ES-I3 (cell line): Measurements from ENCODE around the gene MVP.
A peak's percentile ranks its signal among the peaks of the same experiment; 100 is the strongest.
"Not testable (repeated sequence)": the region's sequence is repeated elsewhere in the genome, so short reads cannot be mapped to it uniquely, and the experiment has no call there.

Experiments used
- H3K36me3 ChIP-seq: 2 replicates; pipeline ENCODE4 v1.6.1; 2013; ENCODE audit warnings: mild to moderate bottlenecking, low read length, control low read depth, moderate library complexity; ENCODE audit not compliant: insufficient read depth
- H3K4me1 ChIP-seq: 2 replicates; pipeline ENCODE4 v1.6.1; 2013; ENCODE audit warnings: mild to moderate bottlenecking, control low read depth, low read length; ENCODE audit not compliant: insufficient read depth
- H3K9ac ChIP-seq: 2 replicates; pipeline ENCODE4 v1.6.1; 2013; ENCODE audit warnings: low read depth, mild to moderate bottlenecking, low read length, moderate library complexity
- H3K9me3 ChIP-seq: 2 replicates; pipeline ENCODE4 v1.6.1; 2013; ENCODE audit warnings: mild to moderate bottlenecking, low read length, moderate library complexity; ENCODE audit not compliant: control insufficient read depth, insufficient read depth

MVP gene

DNA sequence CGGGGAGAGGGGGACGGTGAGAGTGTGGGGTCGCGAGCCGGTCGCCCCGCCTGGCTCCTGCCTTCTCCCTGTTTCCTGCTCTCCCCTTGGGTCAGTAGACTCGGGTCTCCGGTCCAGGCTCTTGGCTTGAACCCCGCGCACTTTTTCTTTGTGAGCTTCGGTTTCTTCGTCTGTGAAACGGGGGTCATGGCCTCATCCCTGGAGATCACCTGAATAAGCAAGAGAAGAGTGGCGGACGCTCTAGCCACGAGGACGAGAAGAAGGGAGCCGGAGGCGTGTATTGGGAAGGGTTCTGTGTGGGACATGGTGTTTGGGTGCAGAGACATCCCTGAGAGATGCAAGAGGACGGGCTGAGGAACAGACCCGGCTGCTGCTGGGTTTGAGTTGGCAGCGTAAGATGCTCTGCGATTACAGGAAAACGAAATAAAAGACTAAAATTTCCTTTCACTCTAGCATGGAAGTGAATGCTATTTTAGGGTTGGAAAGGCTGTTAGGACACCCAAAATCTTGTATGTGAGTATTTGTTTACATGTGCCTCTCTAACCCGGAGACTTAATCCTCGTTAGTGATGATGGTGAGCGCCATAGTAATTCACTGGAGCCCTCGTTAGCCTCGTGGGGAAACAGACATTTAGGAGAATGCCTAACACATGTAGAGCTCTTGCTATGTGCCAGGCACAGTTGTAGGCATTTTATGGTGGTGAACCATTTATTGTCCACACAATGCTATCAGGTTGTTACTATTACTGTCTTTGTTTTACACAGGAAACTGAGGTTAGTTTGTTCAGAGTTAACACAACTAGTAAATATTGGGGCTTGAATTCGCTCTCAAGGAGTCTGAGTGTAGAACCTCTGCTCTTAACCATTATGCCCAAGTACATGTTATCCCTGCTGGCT is 29.1 kb upstream of the MVP start:
- Histone ChIP-seq H3K9me3 (no peaks in the 10 kb centered on the region), H3K4me1 (peaks cover 8% of the 10 kb centered on the region), H3K9ac (peak overlapping the region; percentile 95), H3K36me3 (no peaks in the 10 kb centered on the region; the same call in 1 of the 2 replicates)

DNA sequence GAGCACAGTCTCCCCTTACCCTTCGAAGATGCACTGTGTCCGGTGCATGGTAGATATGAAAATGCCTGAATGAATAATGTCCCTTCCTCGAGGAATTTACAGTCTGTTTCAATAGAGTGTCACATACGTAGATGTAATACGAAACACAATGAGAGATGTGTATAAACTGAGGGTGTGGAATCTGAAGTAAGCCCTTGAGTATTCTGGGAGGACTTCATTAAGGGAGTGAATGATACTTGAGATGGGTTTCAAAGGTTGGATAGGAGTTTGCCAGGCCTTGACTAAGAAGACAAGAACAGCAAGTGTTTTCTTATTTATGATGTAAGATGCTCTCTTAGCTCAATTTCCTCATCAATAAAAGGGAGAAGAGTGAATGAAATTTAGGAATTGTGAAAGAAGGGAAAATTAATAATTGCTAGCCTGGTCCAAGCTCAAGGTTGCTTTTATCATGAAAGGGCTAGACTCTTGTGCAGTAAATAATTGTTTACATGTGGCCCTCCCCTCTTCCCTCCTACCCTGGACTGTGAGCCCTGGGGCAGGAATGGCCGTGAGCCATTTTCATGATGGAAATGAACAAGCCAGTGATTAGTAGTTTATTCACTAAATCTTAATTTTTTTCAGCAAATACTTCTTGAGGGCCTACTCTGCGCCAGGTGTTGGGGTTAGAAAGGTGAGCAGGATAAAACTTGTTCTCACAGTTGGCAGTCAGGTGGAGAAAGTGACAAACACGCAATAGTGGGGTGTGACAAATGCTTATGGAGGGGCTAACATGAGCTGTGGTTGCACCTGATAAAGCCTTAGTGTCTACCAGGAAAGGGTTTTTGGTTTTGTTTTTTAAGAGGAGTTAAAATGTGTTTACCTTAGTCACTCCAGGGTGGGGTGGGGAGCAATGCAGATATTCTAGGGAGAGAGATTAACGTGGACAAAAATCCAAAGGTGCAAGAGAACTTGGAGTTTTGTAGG is 28.1 kb upstream of the MVP start:
- Histone ChIP-seq H3K9ac (peak overlapping the region; percentile 95; the same call in 1 of the 2 replicates), H3K9me3 (no peaks in the 10 kb centered on the region), H3K36me3 (peaks cover 6% of the 10 kb centered on the region), H3K4me1 (peaks cover 8% of the 10 kb centered on the region)

DNA sequence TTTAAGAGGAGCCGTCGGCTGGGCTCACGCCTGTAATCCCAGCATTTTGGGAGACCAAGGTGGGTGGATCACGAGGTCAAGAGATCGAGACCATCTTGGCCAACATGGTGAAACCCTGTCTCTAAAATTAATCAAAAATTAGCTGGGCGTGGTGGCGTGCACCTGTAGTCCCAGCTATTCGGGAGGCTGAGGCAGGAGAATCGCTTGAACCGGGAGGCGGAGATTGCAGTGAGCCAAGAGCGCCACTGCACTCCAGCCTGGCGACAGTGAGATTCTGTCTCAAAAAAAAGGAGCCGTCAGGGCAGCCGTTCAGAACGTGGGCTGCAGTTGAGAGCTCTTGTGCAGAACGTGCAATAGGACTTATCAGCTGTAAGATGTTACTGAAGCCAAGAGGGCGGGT is 27.1 kb upstream of the MVP start:
- peaks cover 14% of the 10 kb centered on the region for H3K36me3 ChIP-seq
- H3K9ac ChIP-seq, H3K9me3 ChIP-seq, H3K4me1 ChIP-seq: not testable (repeated sequence)

DNA sequence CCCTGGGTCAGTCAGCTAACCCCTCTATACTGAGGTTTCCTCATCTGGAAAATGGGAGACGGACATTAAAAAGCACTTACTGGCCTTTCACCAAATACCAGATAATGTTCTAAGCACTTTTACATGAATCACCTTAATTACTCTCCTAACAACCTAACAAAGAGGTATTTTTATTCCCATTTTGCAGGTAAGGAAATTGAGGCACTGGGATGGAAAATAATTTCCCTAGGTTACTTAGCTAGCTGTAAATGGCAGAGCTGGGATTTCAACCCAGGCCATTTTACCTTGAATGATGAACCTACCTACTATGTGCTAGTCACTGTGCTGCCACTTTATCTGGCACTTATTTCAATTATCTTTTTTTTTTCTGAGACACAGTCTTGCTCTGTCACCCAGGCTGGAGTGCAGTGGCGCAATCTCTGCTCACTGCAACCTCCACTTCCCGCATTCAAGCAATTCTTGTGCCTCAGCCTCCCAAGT is 26.0 kb upstream of the MVP start:
- H3K36me3 ChIP-seq, result peaks cover 23% of the 10 kb centered on the region
- peaks cover 8% of the 10 kb centered on the region for H3K4me1 ChIP-seq
- H3K9me3 ChIP-seq, result no peaks in the 10 kb centered on the region
- H3K9ac ChIP-seq, result no peak overlapping the region

DNA sequence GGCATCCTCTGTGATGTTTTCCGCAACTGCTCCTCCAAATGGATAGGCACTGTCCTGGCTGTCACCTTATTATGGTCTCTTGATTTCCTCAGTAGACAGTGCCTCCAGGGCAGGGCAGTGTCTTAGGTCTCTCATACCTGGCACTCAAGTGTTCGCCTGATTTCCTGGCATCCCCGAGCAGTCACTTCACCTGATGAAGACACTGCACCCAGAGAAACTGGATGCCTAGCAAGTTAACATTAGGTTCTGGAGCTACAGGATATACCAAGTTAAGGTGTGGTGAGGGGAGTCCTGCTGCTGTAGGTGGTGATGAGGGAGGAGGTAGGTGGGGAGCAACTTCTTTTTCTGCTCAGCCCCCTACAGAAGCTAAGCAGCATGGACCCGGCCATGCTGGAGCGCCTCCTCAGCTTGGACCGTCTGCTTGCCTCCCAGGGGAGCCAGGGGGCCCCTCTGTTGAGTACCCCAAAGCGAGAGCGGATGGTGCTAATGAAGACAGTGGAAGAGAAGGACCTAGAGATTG is 17.8 kb upstream of the MVP start:
- H3K9me3 ChIP-seq, result no peaks in the 10 kb centered on the region
- peaks cover 30% of the 10 kb centered on the region for H3K36me3 ChIP-seq
- no peak overlapping the region for H3K9ac ChIP-seq
- H3K4me1 ChIP-seq, result no peaks in the 10 kb centered on the region

DNA sequence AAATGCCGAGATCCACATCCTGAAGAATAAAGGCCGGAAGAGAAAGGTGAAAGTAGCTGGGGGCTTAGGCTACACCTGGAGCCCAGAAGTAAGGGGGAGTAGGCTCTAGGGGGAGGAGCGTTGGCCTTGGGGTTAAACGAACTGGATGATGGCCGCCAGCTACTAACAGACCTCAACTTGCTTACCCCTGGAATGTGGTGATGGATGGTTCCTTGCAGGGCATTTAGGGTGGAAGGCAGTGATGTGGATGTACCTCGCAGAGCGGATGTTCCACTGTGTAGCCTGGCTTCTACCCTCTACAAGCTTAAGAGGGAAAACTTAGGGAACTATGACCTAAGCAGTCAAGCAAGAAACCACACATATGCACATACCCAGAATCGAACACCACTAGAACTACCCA is 16.2 kb upstream of the MVP start:
- Histone ChIP-seq H3K9me3 (no peaks in the 10 kb centered on the region), H3K36me3 (peaks cover 18% of the 10 kb centered on the region), H3K4me1 (peaks cover 6% of the 10 kb centered on the region), H3K9ac (no peak overlapping the region)

DNA sequence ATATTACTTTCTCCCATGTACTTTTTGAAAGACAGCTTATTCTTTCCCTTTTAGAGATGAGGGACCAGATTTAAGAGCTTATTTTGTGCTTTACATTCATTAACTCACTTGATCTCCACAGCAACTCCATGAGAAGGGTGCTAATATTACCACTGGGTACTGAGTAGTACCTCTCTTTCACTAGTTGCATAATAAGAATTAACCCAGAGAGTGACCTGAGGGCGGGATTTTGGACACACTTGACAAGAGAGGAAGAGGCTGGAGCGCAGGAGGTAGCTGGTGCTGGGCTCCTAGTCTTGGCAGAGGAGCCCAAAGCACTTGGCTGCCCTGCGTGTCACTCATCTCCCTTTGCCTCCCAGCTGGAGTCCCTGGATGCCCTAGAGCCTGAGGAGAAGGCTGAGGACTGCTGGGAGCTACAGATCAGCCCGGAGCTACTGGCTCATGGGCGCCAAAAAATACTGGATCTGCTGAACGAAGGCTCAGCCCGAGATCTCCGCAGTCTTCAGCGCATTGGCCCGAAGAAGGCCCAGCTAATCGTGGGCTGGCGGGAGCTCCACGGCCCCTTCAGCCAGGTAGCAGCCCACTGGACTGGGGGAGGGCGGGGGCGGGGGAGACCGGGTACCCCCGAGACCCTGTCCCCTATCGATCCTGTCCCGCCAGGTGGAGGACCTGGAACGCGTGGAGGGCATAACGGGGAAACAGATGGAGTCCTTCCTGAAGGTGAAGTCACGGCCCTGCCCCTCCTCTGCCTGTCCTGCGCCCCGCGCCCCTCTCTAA is 15.6 kb upstream of the MVP start:
- H3K4me1 ChIP-seq, result peaks cover 6% of the 10 kb centered on the region
- H3K9ac ChIP-seq, result peak overlapping the region; percentile 77
- peaks cover 16% of the 10 kb centered on the region for H3K36me3 ChIP-seq
- no peaks in the 10 kb centered on the region for H3K9me3 ChIP-seq

DNA sequence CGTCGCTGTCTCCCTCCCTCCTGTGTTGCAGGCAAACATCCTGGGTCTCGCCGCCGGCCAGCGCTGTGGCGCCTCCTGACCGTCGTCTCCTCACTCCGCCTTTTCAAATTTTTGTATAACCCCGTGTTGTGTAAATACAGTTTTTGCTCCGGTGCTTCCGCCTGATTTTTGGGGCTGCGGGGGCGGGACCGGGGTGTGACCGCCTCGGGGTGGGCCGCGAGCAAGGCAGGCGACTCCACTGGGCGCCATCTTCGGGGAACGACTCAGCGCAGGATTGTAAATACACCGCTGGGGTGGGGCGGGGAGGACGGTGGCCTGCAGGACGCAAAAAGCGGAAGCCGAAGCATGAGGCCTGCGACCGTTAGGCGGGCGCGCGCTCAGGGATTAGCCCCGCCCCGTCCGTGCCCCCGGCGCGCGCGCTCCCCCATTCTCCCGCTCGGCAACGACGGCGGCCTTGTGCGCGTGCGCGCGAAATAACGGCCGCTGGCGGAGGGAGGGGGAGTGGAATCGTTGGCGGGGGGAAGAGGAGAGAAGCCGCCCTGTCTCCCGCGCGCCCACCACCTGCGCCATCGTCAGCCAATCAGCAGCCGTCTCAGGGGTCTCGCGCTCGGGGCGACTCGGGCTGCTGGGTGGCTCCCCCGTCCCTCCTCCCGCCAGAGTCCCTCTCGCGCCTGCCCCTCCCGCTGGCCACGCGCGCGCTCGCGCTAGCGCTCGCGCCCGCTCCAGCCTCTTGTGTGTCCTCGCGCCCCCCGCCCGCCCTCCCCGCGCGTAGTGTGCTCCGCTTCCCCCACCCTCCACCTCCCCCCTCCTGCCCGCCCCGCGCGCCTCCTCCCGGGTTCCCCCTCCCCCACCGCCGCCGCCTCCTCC is 14.8 kb upstream of the MVP start:
- H3K4me1 ChIP-seq, result peaks cover 10% of the 10 kb centered on the region
- H3K9me3 ChIP-seq, result no peaks in the 10 kb centered on the region
- peaks cover 16% of the 10 kb centered on the region for H3K36me3 ChIP-seq
- peak overlapping the region; percentile 77 for H3K9ac ChIP-seq

DNA sequence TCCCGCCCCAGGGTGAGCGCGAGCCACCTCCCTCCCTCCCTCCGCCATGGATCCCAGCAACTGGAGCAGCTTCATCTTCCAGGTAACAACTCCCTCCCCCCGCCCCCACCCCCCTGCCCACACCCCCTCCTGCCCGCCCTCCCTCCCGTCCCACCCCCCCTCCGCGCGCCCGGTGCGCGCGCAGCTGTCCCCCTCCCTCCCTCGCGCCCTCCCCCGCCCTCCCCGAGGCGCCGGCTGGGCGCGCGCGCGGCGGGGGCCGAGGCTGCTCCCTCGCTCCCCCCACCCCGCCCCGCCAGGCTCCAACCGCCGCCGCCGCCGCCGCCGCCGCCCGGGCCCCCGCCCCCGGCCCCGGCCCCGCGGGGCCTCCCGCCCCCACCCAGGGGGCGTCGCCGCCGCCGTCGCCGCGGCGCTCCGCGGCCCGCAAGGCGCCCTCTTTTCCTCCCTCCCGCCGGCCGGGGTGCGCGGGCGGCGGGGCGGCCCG is 14.1 kb upstream of the MVP start, which contains the start of gene MAZ:
Gene MAZ, plus strand, starts transcription at position 431 of the 481 bp plus-strand sequence. CDS start 173 bp downstream, outside the sequence.
- H3K9me3 ChIP-seq, result no peaks in the 10 kb centered on the region
- peak within 1 kb of the TSS; percentile 77 for H3K9ac ChIP-seq
- H3K4me1 ChIP-seq, result peaks cover 15% of the 10 kb centered on the region
- H3K36me3 ChIP-seq, result peaks cover 11% of the 10 kb centered on the region

DNA sequence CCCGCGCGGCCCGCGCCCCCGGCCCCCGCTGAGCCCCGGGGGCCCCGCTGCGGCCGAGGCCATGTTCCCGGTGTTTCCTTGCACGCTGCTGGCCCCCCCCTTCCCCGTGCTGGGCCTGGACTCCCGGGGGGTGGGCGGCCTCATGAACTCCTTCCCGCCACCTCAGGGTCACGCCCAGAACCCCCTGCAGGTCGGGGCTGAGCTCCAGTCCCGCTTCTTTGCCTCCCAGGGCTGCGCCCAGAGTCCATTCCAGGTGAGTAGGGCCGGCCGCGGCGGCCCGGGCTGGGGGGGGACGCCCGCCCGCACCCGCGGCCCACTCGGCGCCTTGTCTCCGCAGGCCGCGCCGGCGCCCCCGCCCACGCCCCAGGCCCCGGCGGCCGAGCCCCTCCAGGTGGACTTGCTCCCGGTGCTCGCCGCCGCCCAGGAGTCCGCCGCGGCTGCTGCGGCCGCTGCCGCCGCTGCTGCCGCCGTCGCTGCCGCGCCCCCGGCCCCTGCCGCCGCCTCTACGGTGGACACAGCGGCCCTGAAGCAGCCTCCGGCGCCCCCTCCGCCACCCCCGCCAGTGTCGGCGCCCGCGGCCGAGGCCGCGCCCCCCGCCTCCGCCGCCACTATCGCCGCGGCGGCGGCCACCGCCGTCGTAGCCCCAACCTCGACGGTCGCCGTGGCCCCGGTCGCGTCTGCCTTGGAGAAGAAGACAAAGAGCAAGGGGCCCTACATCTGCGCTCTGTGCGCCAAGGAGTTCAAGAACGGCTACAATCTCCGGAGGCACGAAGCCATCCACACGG is 13.4 kb upstream of the MVP start:
- H3K9ac ChIP-seq, result peak overlapping the region; percentile 70
- H3K9me3 ChIP-seq, result no peaks in the 10 kb centered on the region
- H3K36me3 ChIP-seq, result peaks cover 8% of the 10 kb centered on the region; the same call in 1 of the 2 replicates
- peaks cover 15% of the 10 kb centered on the region for H3K4me1 ChIP-seq

DNA sequence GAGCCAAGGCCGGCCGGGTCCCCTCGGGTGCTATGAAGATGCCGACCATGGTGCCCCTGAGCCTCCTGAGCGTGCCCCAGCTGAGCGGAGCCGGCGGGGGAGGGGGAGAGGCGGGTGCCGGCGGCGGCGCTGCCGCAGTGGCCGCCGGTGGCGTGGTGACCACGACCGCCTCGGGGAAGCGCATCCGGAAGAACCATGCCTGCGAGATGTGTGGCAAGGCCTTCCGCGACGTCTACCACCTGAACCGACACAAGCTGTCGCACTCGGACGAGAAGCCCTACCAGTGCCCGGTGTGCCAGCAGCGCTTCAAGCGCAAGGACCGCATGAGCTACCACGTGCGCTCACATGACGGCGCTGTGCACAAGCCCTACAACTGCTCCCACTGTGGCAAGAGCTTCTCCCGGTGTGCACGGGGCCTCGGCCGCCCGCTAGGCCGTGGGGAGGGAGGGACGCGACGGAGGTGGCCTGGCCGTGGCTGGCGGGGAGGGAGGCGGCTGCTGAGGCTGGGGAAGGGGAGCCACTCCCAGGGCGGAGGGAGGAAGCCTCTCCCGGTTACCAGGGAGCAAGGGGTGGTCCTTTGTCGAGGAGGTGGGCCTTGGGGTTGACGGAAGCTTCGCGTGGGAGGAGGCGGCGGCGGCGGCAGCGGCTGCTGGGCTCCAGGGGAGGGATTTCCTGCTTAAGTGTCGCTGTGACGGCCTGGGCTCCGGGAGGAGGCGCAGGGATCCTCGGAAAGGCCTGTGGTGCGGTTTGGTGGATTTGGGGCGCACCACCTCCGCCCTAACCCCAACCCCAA is 12.6 kb upstream of the MVP start:
- Histone ChIP-seq H3K9me3 (no peaks in the 10 kb centered on the region), H3K9ac (peak overlapping the region; percentile 70), H3K36me3 (peaks cover 4% of the 10 kb centered on the region; the same call in 1 of the 2 replicates), H3K4me1 (peaks cover 15% of the 10 kb centered on the region)
